Measurements from ENCODE around the gene OR52A1.

Gene OR52A1

DNA sequence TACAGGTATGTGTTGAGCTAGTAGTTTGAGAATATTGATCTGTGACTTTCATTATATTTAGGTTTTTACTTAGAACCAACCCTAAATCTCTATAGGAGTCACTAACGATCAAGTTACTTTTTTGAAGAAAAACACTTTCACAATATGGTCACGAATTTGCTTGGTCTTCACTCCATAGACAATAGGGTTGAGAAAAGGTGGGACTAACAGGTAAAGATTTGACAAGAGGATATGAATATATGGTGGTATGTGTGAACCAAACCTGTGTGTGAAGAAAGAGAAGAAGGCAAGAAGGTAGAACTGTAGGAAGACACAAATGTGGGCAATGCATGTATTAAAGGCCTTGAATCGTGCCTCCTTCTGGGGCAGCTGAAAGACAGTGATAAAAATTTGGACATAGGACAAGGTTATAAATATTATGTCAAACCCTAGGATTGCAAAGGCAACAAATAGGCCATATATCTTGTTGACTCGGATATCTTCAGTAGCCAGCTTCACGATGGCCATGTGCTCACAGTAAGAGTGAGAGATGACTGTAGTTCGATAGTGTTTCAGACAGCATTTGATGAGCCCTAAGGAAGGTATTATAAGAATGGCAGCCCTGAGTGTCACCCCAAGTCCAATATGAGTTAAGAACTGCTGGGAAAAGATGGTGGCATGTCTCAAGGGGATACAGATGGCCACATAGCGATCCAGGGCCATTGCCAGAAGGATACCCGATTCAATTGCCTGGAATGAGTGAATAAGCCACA, 22.8 kb downstream of the OR52A1 start:
- DNase-seq, result no peak

DNA sequence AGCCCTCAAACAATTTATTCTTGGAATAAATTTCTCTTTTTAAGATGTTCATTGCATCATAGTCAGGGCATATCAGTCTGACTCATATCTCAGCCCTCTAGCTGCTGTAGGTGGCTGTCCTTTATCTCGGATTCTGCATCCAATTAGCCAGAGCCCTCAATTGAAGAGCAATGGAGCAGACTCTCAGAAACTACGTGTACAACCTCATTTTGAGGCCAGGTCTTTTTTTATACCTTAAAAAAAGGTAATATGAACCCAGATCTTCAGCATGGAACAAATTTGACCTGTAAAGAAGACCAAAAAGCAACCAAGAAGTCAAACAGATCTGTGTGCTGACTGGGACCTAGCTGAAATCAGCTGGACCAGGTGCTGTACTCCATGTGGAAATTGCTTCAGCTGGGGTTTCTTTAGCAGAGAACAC, 25.1 kb downstream of the OR52A1 start:
- no peak for DNase-seq

DNA sequence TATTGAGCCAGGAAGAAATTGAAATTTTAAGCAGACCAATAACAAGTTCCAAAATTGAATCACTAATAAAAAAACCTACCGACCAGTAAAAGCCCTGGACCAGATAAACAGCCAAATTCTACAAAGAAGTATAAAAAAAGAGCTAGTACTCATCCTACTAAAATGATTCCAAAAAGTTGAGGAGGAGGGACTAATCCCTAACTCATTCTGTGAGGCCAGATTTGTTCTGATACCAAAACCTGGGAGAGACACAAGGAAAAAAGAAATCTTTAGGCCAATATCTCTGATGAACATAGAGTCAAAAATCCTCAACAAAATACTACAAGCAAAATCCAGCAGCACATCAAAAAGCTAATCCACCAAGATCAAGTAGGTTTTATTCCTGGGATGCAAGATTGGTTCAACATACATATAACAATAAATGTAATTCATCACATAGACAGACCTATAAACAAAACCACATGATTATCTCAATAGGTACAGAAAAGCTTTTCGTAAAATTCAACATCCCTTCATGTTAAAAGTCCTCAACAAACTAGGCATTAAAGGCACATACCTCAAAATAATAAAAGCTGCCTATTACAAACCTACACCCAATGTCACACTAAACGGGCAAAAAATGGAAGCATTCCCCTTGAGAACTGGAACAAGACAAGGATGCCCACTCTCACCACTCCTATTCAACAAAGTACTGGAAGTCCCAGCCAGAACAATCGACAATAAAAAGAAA, 29.5 kb downstream of the OR52A1 start:
- DNase-seq, result no peak

DNA sequence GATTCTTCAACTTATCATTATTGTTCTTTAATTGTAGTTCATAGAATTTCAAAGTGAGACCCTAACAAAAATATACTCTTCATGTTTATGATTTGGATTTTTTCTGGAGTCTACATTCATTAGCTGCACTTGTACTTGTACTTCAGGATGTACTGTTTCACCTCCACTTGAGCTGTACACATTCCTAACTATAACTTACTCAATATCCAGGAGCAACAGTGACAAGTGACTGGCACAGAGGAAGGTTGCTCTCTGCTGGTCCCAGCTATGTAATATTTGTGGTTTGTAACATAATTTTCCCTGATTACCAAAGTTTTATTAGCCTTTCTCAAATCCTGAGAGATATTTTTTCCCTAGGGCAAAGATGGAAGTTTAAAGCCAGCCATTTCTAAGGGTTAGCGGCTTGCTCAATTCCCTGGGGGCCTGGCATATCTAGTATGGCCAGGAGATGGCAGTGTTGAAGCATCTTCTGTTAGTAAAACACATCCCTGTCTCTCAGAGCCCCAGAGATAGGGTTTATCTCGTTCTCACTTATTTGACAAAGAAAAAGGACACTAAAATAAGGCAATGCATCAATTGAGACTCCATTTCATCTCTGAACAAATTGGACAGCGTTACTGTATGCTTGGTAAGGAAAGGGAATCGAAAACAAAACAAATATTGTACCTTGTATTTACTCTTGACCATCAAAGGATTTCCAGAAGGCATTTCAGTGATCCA, 30.6 kb downstream of the OR52A1 start:
- DNase-seq, result peak; percentile 81

DNA sequence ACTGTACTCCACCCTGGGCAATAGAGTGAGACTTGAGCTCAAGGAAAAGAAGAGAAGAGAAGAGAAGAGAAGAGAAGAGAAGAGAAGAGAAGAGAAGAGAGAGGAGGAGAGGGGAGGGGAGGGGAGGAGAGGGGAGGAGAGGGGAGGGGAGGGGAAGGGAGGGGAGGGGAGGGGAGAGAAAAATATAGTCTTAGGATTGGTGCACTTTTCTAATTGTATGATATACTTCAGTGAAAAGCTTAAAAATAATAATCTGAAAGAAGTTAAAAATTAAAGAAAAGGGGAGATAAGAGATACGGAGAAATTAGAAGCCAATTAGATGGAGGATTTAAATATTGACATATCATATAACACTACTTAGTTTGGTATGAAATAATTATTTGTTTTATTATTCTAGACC, 35.7 kb downstream of the OR52A1 start:
- no peak for DNase-seq

DNA sequence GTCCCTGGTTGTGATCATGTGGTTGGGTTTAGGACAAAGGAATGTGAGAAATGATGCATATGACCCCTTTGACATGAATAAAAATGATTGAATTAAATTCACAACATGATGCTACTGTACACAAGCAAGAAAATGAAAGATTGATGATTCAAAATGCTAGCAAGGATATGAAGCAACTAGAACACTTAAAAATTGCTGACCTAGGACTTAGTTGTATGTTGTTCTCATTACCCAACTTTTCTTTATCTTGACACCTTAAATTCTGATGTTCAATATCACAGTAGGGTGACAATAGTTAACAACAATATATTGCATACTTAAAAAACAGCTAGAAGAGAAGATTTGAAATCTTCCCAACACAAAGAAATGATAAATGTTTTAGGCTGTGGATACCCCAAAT, 37.0 kb downstream of the OR52A1 start:
- DNase-seq, result no peak

DNA sequence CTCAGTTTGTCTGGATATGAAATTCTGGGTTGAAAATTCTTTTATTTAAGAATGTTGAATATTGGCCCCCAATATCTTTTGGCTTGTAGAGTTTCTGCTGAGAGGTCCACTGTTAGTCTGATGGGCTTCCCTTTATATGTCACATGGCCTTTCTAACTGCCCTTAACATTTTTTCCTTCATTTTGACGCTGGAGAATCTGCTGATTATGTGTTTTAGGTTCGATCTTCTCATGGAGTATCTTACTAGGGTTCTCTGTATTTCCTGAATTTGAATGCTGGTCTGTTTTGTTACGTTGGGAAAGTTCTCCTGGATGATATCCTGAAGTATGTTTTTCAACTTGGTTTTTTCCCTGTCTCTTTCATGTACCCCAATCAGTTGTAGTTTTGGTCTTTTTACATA, 39.2 kb downstream of the OR52A1 start:
- DNase-seq, result no peak

DNA sequence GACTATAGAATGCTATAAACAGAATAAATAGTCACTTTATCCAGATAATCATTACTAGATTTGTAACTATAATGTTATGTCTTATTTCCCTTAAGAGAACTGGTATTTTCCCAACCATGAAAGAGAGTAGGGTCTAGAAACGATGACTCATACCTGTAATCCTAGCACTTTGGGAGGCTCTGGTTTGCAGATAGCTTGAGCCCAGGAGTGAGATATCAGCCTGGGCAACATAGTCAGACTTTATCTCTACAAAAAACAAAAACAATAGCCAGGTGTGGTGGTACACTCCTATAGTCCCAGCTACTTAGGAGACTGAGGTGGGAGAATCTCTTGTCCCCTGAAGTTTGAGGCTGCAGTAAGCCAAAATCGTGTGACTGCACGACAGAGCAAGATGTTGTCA, 47.3 kb downstream of the OR52A1 start:
- no peak for DNase-seq

DNA sequence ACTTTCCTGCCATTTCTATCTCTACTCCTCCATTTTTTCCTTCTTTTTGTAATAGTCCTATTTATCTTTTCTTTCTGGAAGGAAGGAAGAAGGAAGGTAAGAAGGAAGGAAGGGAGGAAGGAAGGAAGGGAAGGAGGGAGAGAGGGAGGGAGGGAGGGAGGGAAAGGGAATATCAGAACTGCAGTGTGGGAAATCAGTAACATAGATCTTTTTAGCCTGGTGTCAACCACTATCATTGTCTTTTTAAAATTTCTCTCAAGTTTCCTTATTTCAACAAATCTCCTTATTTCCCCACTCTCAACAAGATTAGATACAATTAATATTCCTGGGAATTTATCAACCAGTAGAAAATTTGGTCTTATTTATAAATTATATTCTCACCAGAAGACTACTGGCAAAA, 51.5 kb downstream of the OR52A1 start:
- DNase-seq, result no peak

DNA sequence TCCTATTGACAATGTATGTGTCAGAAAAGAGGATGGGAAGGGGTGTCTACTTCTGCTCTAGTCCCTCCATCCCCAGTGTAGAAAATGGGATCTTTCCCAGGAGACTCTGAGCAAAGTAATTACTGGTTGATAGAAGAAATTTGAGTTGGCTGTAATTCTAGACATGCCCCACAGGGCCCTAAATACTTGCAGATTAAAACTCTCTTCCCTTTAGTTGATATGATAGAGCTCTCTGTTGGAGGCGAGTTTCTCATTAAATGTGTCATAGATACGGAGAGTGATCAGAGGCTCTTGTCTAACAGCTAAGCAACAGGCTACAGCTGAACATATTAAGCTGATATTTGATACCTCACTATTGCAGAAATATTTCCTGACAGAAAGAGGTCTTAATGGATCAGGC, 52.3 kb downstream of the OR52A1 start:
- DNase-seq, result no peak

DNA sequence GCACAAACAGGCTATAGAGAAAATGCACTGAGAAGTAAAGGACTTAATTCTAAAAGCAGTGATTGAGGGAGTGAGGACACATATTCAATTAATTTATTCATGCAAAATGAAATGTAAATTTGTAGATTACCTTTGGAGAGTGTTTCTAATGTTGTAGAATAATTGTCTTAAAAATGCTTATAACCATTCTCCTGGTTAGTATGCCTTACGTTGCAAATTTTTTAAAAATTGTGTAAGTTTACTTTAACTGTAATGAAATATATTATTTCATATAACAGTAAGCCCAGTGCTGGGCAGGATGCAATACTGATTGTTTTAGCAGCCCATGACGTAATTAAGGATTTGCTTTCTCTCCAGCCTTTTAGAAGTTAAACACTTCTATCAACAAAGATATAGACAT, 58.5 kb downstream of the OR52A1 start:
- DNase-seq, result no peak
